HepG2 (cell line): ENCODE data around the gene PSMA2. TPM values are rescaled to one million over a fixed set of nuclear protein-coding genes. Genes with fewer than 3 reads are reported as not detected.

Source experiments
- ATAC-seq: fragments of 200-7000 bp; cut with Tn5 transposase; 3 replicates; pipeline ENCODE4 v1.9.1; 2020; ENCODE audit warnings: mild to moderate bottlenecking, moderate library complexity
- BruUV-seq: library from RNA; stranded (reverse); fragments of 400-500 nt; replicated peaks from 2 replicates; lab custom pipeline; 2021; lab: Mats Ljungman, UMichigan
- CTCF ChIA-PET: fragments of 300-600 bp; formaldehyde crosslinking; extraction: SDS; loops from one replicate; lab custom pipeline; 2021; ENCODE audit warnings: low total read pairs, inconsistent platforms, low intra/inter-chr PET ratio; lab: Yijun Ruan, JAX
- POLR2A ChIA-PET: fragments of 350-600 bp; sonication (Branson Sonifier 250); formaldehyde crosslinking; loops from one replicate; lab custom pipeline; 2020; ENCODE audit warnings: antibody characterized with exemption, inconsistent platforms; lab: Yijun Ruan, JAX
- DNase-seq: peaks from one replicate; pipeline ENCODE4 v3.0.0-alpha.2; 2015; ENCODE audit warnings: low spot score
- FAIRE-seq: peaks from 3 replicates; lab custom pipeline; 2011; peaks lifted over from hg19 to GRCh38; lab: Jason Lieb, UNC
- H2AFZ ChIP-seq: one replicate; pipeline ENCODE4 v1.6.1; 2011; ENCODE audit warnings: low read length, inconsistent platforms
- H3K27ac ChIP-seq: fragments of 300-600 bp; 3 replicates; pipeline ENCODE4 v1.8.0; 2011; ENCODE audit warnings: mixed run types, mild to moderate bottlenecking, mixed read lengths, low read length, inconsistent platforms; ENCODE audit not compliant: insufficient read depth; ENCODE audit errors: extremely low read length
- H3K27me3 ChIP-seq, 2 experiments: fragments of 200-600 bp in 1 of 2; 2 replicates in 1 of 2; 3 replicates in 1 of 2; pipeline versions ENCODE4 v1.6.0 to v1.8.0; 2011; ENCODE audit warnings: low read length in 2 of 2, mild to moderate bottlenecking in 2 of 2, moderate library complexity in 2 of 2, inconsistent platforms in 1 of 2; ENCODE audit not compliant: insufficient read depth in 2 of 2, control insufficient read depth in 1 of 2
- H3K36me3 ChIP-seq, 2 experiments: fragments of 200-600 bp in 1 of 2; replicated peaks in 1 of 2; 2 replicates in 1 of 2; 3 replicates in 1 of 2; pipeline versions ENCODE4 v1.5.1 to v1.8.0; 2011; ENCODE audit warnings: low read length in 2 of 2, inconsistent platforms in 1 of 2; ENCODE audit not compliant: insufficient read depth in 2 of 2, control insufficient read depth in 1 of 2
- H3K4me1 ChIP-seq: 2 replicates; pipeline ENCODE4 v1.5.1; 2012; ENCODE audit warnings: low read length, inconsistent platforms; ENCODE audit not compliant: insufficient read depth
- H3K4me2 ChIP-seq: 2 replicates; pipeline ENCODE4 v1.6.0; 2011; ENCODE audit warnings: low read depth, low read length, inconsistent platforms
- H3K4me3 ChIP-seq, 3 experiments: fragments of 200-600 bp in 1 of 3; sonication (generic), shearing (Covaris generic) in 1 of 3; replicated peaks in 1 of 3; 2 replicates each; pipeline ENCODE4 v1.5.1; 2011 to 2016; ENCODE audit warnings: low read length in 3 of 3, inconsistent platforms in 2 of 3, low read depth in 2 of 3, mild to moderate bottlenecking in 2 of 3, control low read depth in 1 of 3, mixed read lengths in 1 of 3; ENCODE audit not compliant: insufficient read depth in 1 of 3
- H3K79me2 ChIP-seq: one replicate; pipeline ENCODE4 v1.6.1; 2011; ENCODE audit warnings: low read length, inconsistent platforms; ENCODE audit not compliant: insufficient read depth
- H3K9ac ChIP-seq: 2 replicates; pipeline ENCODE4 v1.6.0; 2011; ENCODE audit warnings: mild to moderate bottlenecking, low read depth, low read length, inconsistent platforms; ENCODE audit not compliant: insufficient read depth
- H3K9me3 ChIP-seq: 2 replicates; pipeline ENCODE4 v1.5.1; 2012; ENCODE audit warnings: mild to moderate bottlenecking, low read length
- H4K20me1 ChIP-seq: 2 replicates; pipeline ENCODE4 v1.6.0; 2011; ENCODE audit warnings: inconsistent platforms, mild to moderate bottlenecking, low read length, moderate library complexity; ENCODE audit not compliant: insufficient read depth
- GATAD1 ChIP-seq: IDR thresholded peaks from 2 replicates; pipeline ENCODE4 v1.6.1; 2016; ENCODE audit warnings: missing genetic modification reagents, missing compliant biosample characterization
- GTF2F1 ChIP-seq: fragments of 150-350 bp; IDR thresholded peaks from 2 replicates; pipeline ENCODE4 v1.6.1; 2014; ENCODE audit warnings: low read length
- HIVEP1 ChIP-seq: sonication (generic); formaldehyde crosslinking; IDR thresholded peaks from 2 replicates; pipeline ENCODE4 v1.4.0; 2020; ENCODE audit warnings: mild to moderate bottlenecking, missing genetic modification reagents
- KDM2A ChIP-seq: sonication (generic); formaldehyde crosslinking; IDR thresholded peaks from 2 replicates; pipeline ENCODE4 v1.4.0; 2020; ENCODE audit warnings: low read depth, missing genetic modification reagents, borderline replicate concordance
- PHB2 ChIP-seq: fragments of 450-650 bp; IDR thresholded peaks from 2 replicates; pipeline ENCODE4 v1.6.1; 2018; ENCODE audit not compliant: partially characterized antibody
- ZBTB8A ChIP-seq: sonication (generic); formaldehyde crosslinking; IDR thresholded peaks from 2 replicates; pipeline ENCODE4 v1.4.0; 2020; ENCODE audit warnings: mild to moderate bottlenecking, low read depth, missing genetic modification reagents, borderline replicate concordance
- ZNF317 ChIP-seq: sonication (generic); formaldehyde crosslinking; IDR thresholded peaks from 2 replicates; pipeline ENCODE4 v1.5.0; 2020; ENCODE audit warnings: mild to moderate bottlenecking, missing genetic modification reagents
- ZNF547 ChIP-seq: sonication (generic); formaldehyde crosslinking; IDR thresholded peaks from 2 replicates; pipeline ENCODE4 v1.5.1; 2020; ENCODE audit warnings: mild to moderate bottlenecking, missing genetic modification reagents
- WGBS: methylation state at CpG from one replicate; pipeline ENCODE4 v1.1.6; 2017; ENCODE audit warnings: low lambda C conversion rate; 5-methylcytosine and 5-hydroxymethylcytosine counted together
- in situ Hi-C: cut with HindIII; loops from 2 replicates; pipeline ENCODE4 v1.10.0; 2017; ENCODE audit warnings: low pct_unique_long_range_greater_than_20kb; ENCODE audit not compliant: extremely low pct_ligation_motif_present
- intact Hi-C: fragments of 100-400 bp; cut with micrococcal nuclease; formaldehyde crosslinking; loops from one replicate; pipeline ENCODE4 v1.10.0; 2022; ENCODE audit not compliant: unreplicated experiment
- polyA plus RNA-seq, 8 experiments: library from polyadenylated mRNA; depleted of rRNA in 3 of 8; stranded (reverse) in 7 of 8; unstranded in 1 of 8; fragments of >200 nt; fragmentation: Illumina TruSeq in 4 of 8; extraction: Trizol in 4 of 8; gene quantifications; 2 replicates each; pipeline versions ENCODE4 v1.2.1 to v1.2.3, GENCODE V29; 2011 to 2016; ENCODE audit warnings: low read depth in 4 of 8, missing spikeins in 1 of 8, mixed read lengths in 1 of 8; ENCODE audit not compliant: insufficient read depth in 1 of 8
- total RNA-seq, 5 experiments: library from RNA; depleted of rRNA; stranded (reverse); fragments of >200 nt; fragmentation: Illumina TruSeq; extraction: Trizol; gene quantifications; 2 replicates each; pipeline ENCODE4 v1.2.3, GENCODE V29; 2016; ENCODE audit warnings: low read depth in 1 of 5
- TF ChIP-seq, protein P1 (sequence below), 2 experiments: sonication (generic) in 1 of 2; formaldehyde crosslinking in 1 of 2; IDR thresholded peaks; 2 replicates each; pipeline versions ENCODE4 v1.5.1 to v1.6.1; 2011 to 2020; ENCODE audit warnings: borderline replicate concordance in 1 of 2, low read depth in 1 of 2, low read length in 1 of 2, mild to moderate bottlenecking in 1 of 2, missing genetic modification reagents in 1 of 2, moderate library complexity in 1 of 2
- TF ChIP-seq, protein P2 (sequence below): sonication (generic); formaldehyde crosslinking; IDR thresholded peaks from 2 replicates; pipeline ENCODE4 v1.4.0; 2020; ENCODE audit warnings: mild to moderate bottlenecking, missing genetic modification reagents, borderline replicate concordance
- TF ChIP-seq, protein P3 (sequence below): IDR thresholded peaks from 2 replicates; pipeline ENCODE4 v1.6.1; 2018; ENCODE audit warnings: missing genetic modification reagents, mild to moderate bottlenecking, missing compliant biosample characterization

Gene PSMA2
- total and polyA plus RNA-seq, 2 of the 13 experiments (the other 11 are each of a cell fraction or from before 2014, with no cell fraction given): 125 to 266 TPM

DNA sequence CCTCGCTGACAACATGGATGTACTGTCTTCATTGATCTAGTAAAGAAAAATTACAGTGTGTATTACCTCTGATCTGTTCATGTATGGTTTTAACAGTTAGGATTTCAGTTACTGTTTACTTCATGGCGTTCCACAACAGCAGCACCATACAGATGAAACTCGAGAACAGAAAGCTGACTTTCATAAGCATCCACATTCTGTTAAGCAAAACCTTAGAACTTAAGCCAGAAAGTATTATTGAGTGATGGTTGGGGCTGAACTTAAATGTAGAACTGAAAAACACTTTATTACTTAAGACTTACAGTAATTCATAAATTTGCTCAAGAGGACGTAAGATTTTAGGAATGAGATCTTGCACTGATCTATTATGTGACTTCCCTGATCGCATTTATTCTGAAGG, 3.9 kb upstream of the PSMA2 start:
- WGBS: 96% methylated on average over 5 of the region's 5 CpGs
- TF ChIP-seq ZNF317 (CRISPR knock-in tag): no peak
- TF ChIP-seq, protein P1, sequence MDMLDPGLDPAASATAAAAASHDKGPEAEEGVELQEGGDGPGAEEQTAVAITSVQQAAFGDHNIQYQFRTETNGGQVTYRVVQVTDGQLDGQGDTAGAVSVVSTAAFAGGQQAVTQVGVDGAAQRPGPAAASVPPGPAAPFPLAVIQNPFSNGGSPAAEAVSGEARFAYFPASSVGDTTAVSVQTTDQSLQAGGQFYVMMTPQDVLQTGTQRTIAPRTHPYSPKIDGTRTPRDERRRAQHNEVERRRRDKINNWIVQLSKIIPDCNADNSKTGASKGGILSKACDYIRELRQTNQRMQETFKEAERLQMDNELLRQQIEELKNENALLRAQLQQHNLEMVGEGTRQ (IDR thresholded peaks at IDR 0.05; ENCODE audit: low read depth, low read length): no peak
- TF ChIP-seq, protein P1 (CRISPR knock-in tag; IDR thresholded peaks at IDR 0.05; ENCODE audit: borderline replicate concordance): no peak
- TF ChIP-seq HIVEP1 (CRISPR knock-in tag): no peak
- TF ChIP-seq, protein P2, sequence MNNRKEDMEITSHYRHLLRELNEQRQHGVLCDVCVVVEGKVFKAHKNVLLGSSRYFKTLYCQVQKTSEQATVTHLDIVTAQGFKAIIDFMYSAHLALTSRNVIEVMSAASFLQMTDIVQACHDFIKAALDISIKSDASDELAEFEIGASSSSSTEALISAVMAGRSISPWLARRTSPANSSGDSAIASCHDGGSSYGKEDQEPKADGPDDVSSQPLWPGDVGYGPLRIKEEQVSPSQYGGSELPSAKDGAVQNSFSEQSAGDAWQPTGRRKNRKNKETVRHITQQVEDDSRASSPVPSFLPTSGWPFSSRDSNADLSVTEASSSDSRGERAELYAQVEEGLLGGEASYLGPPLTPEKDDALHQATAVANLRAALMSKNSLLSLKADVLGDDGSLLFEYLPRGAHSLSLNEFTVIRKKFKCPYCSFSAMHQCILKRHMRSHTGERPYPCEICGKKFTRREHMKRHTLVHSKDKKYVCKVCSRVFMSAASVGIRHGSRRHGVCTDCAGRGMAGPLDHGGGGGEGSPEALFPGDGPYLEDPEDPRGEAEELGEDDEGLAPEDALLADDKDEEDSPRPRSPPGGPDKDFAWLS: no peak
- TF ChIP-seq GTF2F1: no peak
- TF ChIP-seq GATAD1 (CRISPR knock-in tag): no peak
- TF ChIP-seq, protein P3, sequence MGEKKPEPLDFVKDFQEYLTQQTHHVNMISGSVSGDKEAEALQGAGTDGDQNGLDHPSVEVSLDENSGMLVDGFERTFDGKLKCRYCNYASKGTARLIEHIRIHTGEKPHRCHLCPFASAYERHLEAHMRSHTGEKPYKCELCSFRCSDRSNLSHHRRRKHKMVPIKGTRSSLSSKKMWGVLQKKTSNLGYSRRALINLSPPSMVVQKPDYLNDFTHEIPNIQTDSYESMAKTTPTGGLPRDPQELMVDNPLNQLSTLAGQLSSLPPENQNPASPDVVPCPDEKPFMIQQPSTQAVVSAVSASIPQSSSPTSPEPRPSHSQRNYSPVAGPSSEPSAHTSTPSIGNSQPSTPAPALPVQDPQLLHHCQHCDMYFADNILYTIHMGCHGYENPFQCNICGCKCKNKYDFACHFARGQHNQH (CRISPR knock-in tag): no peak
- TF ChIP-seq ZBTB8A (CRISPR knock-in tag): no peak
- no peak for TF ChIP-seq ZNF547 (CRISPR knock-in tag)
- no peak for TF ChIP-seq KDM2A
- no peak for TF ChIP-seq PHB2
- peaks cover 5 to 34% of the 10 kb centered on the region in 2 experiments for H3K36me3 ChIP-seq
- no peaks in the 10 kb centered on the region for H4K20me1 ChIP-seq
- H3K4me2 ChIP-seq: no peak overlapping the region
- ATAC-seq (no peak), FAIRE-seq (no peak), DNase-seq (no peak)
- no peak overlapping the region for H3K27ac ChIP-seq
- no peaks in the 10 kb centered on the region for H3K9me3 ChIP-seq
- H3K9ac ChIP-seq: no peak overlapping the region
- peaks cover 20% of the 10 kb centered on the region for H3K4me1 ChIP-seq
- ChIA-PET CTCF (no interaction called here), POLR2A (no interaction called here)
- BruUV-seq: no TSS peak
- H2AFZ ChIP-seq: no peak overlapping the region
- in situ Hi-C loops (no loop called here), intact Hi-C loops (no loop called here)
- no peak overlapping the region for H3K4me3 ChIP-seq
- peaks cover 32% of the 10 kb centered on the region for H3K79me2 ChIP-seq
- no peaks in the 10 kb centered on the region; a peak in 1 of 5 replicates for H3K27me3 ChIP-seq
